H1 (cell line): ENCODE measurements around the gene TSEN54. TPM values are rescaled to one million over a fixed set of nuclear protein-coding genes. Genes with fewer than 3 reads are reported as not detected.

Source experiments
- CTCF ChIA-PET: fragments of 300-600 bp; sonication (Branson Sonifier 250); formaldehyde crosslinking; loops from one replicate; lab custom pipeline; 2021; ENCODE audit not compliant: partially characterized antibody; lab: Charles Lee
- POLR2A ChIA-PET: fragments of 300-600 bp; sonication (Branson Sonifier 250); formaldehyde crosslinking; loops from one replicate; lab custom pipeline; 2021; ENCODE audit warnings: inconsistent platforms; ENCODE audit not compliant: partially characterized antibody; lab: Charles Lee
- DNase-seq, 2 experiments: peaks; one replicate each; pipeline versions ENCODE4 v3.0.0 to v3.0.0-alpha.2; 2010 to 2022; ENCODE audit warnings: low spot score in 2 of 2, low read depth in 1 of 2, mixed read lengths in 1 of 2
- FAIRE-seq: peaks from 2 replicates; lab custom pipeline; 2011; peaks lifted over from hg19 to GRCh38; lab: Jason Lieb, UNC
- H2AFZ ChIP-seq: 2 replicates; pipeline ENCODE4 v1.8.1; 2012; ENCODE audit warnings: low read length, inconsistent platforms
- H2AK5ac ChIP-seq: 2 replicates; pipeline ENCODE4 v1.6.1; 2013; ENCODE audit warnings: low read depth, low read length
- H2BK120ac ChIP-seq: replicated peaks from 2 replicates; pipeline ENCODE3; 2013; ENCODE audit warnings: low read depth, low read length, inconsistent platforms
- H2BK12ac ChIP-seq: 2 replicates; pipeline ENCODE4 v1.6.1; 2013; ENCODE audit warnings: low read depth, low read length
- H2BK15ac ChIP-seq: 2 replicates; pipeline ENCODE4 v1.6.1; 2013; ENCODE audit warnings: low read length
- H2BK20ac ChIP-seq: 2 replicates; pipeline ENCODE4 v1.6.1; 2013; ENCODE audit warnings: low read length
- H2BK5ac ChIP-seq: 2 replicates; pipeline ENCODE4 v1.6.1; 2013; ENCODE audit warnings: low read depth, low read length
- H3K14ac ChIP-seq: 2 replicates; pipeline ENCODE4 v1.6.1; 2013; ENCODE audit warnings: inconsistent platforms; ENCODE audit not compliant: insufficient read length
- H3K18ac ChIP-seq: 2 replicates; pipeline ENCODE4 v1.6.1; 2013; ENCODE audit warnings: low read length; ENCODE audit errors: extremely low read depth
- H3K23ac ChIP-seq: 2 replicates; pipeline ENCODE4 v1.6.1; 2013; ENCODE audit warnings: inconsistent platforms; ENCODE audit not compliant: insufficient read length
- H3K23me2 ChIP-seq: 2 replicates; pipeline ENCODE4 v1.6.1; 2013; ENCODE audit warnings: low read depth, low read length
- H3K27ac ChIP-seq: 2 replicates; pipeline ENCODE4 v1.6.1; 2011; ENCODE audit warnings: low read depth, low read length, inconsistent platforms
- H3K27me3 ChIP-seq, 4 experiments: replicated peaks in 1 of 4; 1 replicate in 1 of 4; 2 replicates in 3 of 4; pipeline versions ENCODE4 v1.6.1 to v1.8.1; 2011 to 2013; ENCODE audit warnings: low read length in 3 of 4, mild to moderate bottlenecking in 3 of 4, inconsistent platforms in 2 of 4, mixed read lengths in 2 of 4, moderate library complexity in 1 of 4; ENCODE audit not compliant: control insufficient read depth in 3 of 4, insufficient read depth in 3 of 4; ENCODE audit errors: extremely low read depth in 1 of 4
- H3K36me3 ChIP-seq, 4 experiments: 2 replicates each; pipeline versions ENCODE4 v1.6.1 to v1.8.1; 2011 to 2013; ENCODE audit warnings: mild to moderate bottlenecking in 4 of 4, low read length in 3 of 4, moderate library complexity in 2 of 4, control low read depth in 1 of 4, inconsistent platforms in 1 of 4; ENCODE audit not compliant: insufficient read depth in 4 of 4, control insufficient read depth in 2 of 4
- H3K4ac ChIP-seq: replicated peaks from 2 replicates; pipeline ENCODE3; 2013; ENCODE audit warnings: low read length, low read depth, mixed read lengths, inconsistent platforms; ENCODE audit not compliant: insufficient read length
- H3K4me1 ChIP-seq, 4 experiments: replicated peaks in 1 of 4; 1 replicate in 1 of 4; 2 replicates in 3 of 4; pipeline versions ENCODE4 v1.6.1 to v1.8.1; 2011 to 2013; ENCODE audit warnings: low read length in 3 of 4, inconsistent platforms in 2 of 4, mixed read lengths in 1 of 4; ENCODE audit not compliant: insufficient read depth in 4 of 4, control insufficient read depth in 3 of 4
- H3K4me2 ChIP-seq, 2 experiments: 2 replicates each; pipeline versions ENCODE4 v1.6.1 to v1.8.1; 2011 to 2013; ENCODE audit warnings: low read depth in 2 of 2, low read length in 2 of 2, control low read depth in 1 of 2, inconsistent platforms in 1 of 2, mild to moderate bottlenecking in 1 of 2; ENCODE audit not compliant: insufficient read depth in 1 of 2
- H3K4me3 ChIP-seq, 4 experiments: fragments of 200-600, 300-600 bp in 1 of 4; sonication (generic), shearing (Covaris generic), sonication (Bioruptor Twin) in 1 of 4; 2 replicates each; pipeline versions ENCODE4 v1.5.1 to v1.8.1; 2011 to 2016; ENCODE audit warnings: low read length in 4 of 4, low read depth in 3 of 4, control low read depth in 2 of 4, inconsistent platforms in 2 of 4, mild to moderate bottlenecking in 2 of 4, mixed read lengths in 1 of 4, moderate library complexity in 1 of 4; ENCODE audit not compliant: insufficient read depth in 2 of 4; ENCODE audit errors: extremely low read depth in 1 of 4
- H3K56ac ChIP-seq: replicated peaks from 2 replicates; pipeline ENCODE3; 2013; ENCODE audit warnings: low read depth, mild to moderate bottlenecking, mixed read lengths, low read length, inconsistent platforms; ENCODE audit not compliant: insufficient read length
- H3K79me1 ChIP-seq: 2 replicates; pipeline ENCODE4 v1.6.1; 2013; ENCODE audit warnings: low read depth, low read length, control low read depth
- H3K79me2 ChIP-seq, 2 experiments: 2 replicates each; pipeline versions ENCODE4 v1.6.1 to v1.8.1; 2012 to 2013; ENCODE audit warnings: low read length in 2 of 2, mild to moderate bottlenecking in 2 of 2, inconsistent platforms in 1 of 2; ENCODE audit not compliant: insufficient read depth in 2 of 2, control insufficient read depth in 1 of 2
- H3K9ac ChIP-seq, 4 experiments: replicated peaks in 1 of 4; 1 replicate in 1 of 4; 2 replicates in 3 of 4; pipeline versions ENCODE4 v1.6.1 to v1.8.1; 2011 to 2013; ENCODE audit warnings: low read depth in 3 of 4, low read length in 3 of 4, control low read depth in 2 of 4, mild to moderate bottlenecking in 2 of 4, moderate library complexity in 2 of 4, inconsistent platforms in 1 of 4; ENCODE audit errors: extremely low read depth in 1 of 4
- H3K9me3 ChIP-seq, 2 experiments: 2 replicates each; pipeline versions ENCODE4 v1.6.1 to v1.8.1; 2012 to 2013; ENCODE audit warnings: mild to moderate bottlenecking in 2 of 2, moderate library complexity in 2 of 2, control low read depth in 1 of 2, inconsistent platforms in 1 of 2, low read depth in 1 of 2, low read length in 1 of 2, mixed read lengths in 1 of 2; ENCODE audit not compliant: insufficient read depth in 2 of 2
- H4K20me1 ChIP-seq, 2 experiments: replicated peaks in 1 of 2; 2 replicates each; pipeline versions ENCODE3 to v1.8.1; 2011 to 2013; ENCODE audit warnings: inconsistent platforms in 2 of 2, low read length in 2 of 2, mild to moderate bottlenecking in 1 of 2; ENCODE audit not compliant: insufficient read depth in 2 of 2, control insufficient read depth in 1 of 2
- H4K5ac ChIP-seq: 2 replicates; pipeline ENCODE4 v1.6.1; 2013; ENCODE audit warnings: low read length, low read depth, mixed read lengths, inconsistent platforms; ENCODE audit not compliant: insufficient read length
- H4K8ac ChIP-seq: 2 replicates; pipeline ENCODE4 v1.8.0; 2013; ENCODE audit warnings: mild to moderate bottlenecking, moderate library complexity, low read length, inconsistent platforms; ENCODE audit not compliant: insufficient read depth; ENCODE audit errors: extremely low read depth
- H4K91ac ChIP-seq: replicated peaks from 2 replicates; pipeline ENCODE3; 2013; ENCODE audit warnings: low read length, mixed read lengths, inconsistent platforms; ENCODE audit not compliant: insufficient read length
- ASH2L ChIP-seq: fragments of 200-600, 300-600 bp; sonication (generic); IDR thresholded peaks from one replicate; pipeline ENCODE4 v1.7.1; 2017; ENCODE audit warnings: low read length
- BACH1 ChIP-seq: IDR thresholded peaks from 2 replicates; pipeline ENCODE4 v1.6.1; 2012; ENCODE audit warnings: low read length, improper control_type of control experiment
- EP300 ChIP-seq, 2 experiments: IDR thresholded peaks; 1 replicate in 1 of 2; 2 replicates in 1 of 2; pipeline ENCODE4 v1.6.1; 2011 to 2012; ENCODE audit warnings: low read depth in 2 of 2, low read length in 2 of 2, mild to moderate bottlenecking in 2 of 2, borderline replicate concordance in 1 of 2, inconsistent platforms in 1 of 2, moderate library complexity in 1 of 2
- NRF1 ChIP-seq: IDR thresholded peaks from 2 replicates; pipeline ENCODE4 v1.6.1; 2011; ENCODE audit warnings: mild to moderate bottlenecking, low read depth, low read length, improper control_type of control experiment
- SAP30 ChIP-seq: fragments of 300-600 bp; sonication (generic); IDR thresholded peaks from 2 replicates; pipeline ENCODE4 v1.7.1; 2012; ENCODE audit warnings: low read length, moderate library complexity, mild to moderate bottlenecking, inconsistent platforms; ENCODE audit not compliant: insufficient read depth, insufficient replicate concordance
- SIN3A ChIP-seq, 2 experiments: IDR thresholded peaks in 1 of 2; conservative IDR thresholded peaks in 1 of 2; 2 replicates each; pipeline ENCODE4 v1.6.1; 2011 to 2012; ENCODE audit warnings: low read length in 2 of 2, improper control_type of control experiment in 1 of 2, low read depth in 1 of 2, mild to moderate bottlenecking in 1 of 2
- WGBS, 2 experiments: shearing (Covaris generic) in 1 of 2; methylation state at CpG; one replicate each; pipeline versions ENCODE4 v1.1.6 to v1.1.7; 2013 to 2015; ENCODE audit warnings: low lambda C conversion rate in 2 of 2, mixed read lengths in 2 of 2, inconsistent platforms in 1 of 2, low coverage in 1 of 2, missing lambda C conversion rate in 1 of 2; ENCODE audit not compliant: insufficient replicate concordance in 2 of 2, insufficient coverage in 1 of 2, insufficient read length in 1 of 2; ENCODE audit errors: extremely low coverage in 1 of 2, missing lambda C conversion rate in 1 of 2; 5-methylcytosine and 5-hydroxymethylcytosine counted together
- polyA plus RNA-seq, 7 experiments: library from polyadenylated mRNA; depleted of rRNA in 3 of 7; stranded (reverse) in 5 of 7; unstranded in 2 of 7; fragments of >200 nt in 5 of 7; fragments of 200-250 nt in 2 of 7; gene quantifications; 1 replicate in 5 of 7; 2 replicates in 1 of 7; 4 replicates in 1 of 7; pipeline versions ENCODE4 v1.2.1 to v1.2.3, GENCODE V29; 2011 to 2013; ENCODE audit warnings: missing spikeins in 2 of 7, mixed read lengths in 2 of 7
- total RNA-seq: library from RNA; stranded (reverse); fragmentation: NEBNext Ultra II Directional; extraction: Animal tissue kit (Norgen Biotek cat#: 25700); gene quantifications from 2 replicates; pipeline ENCODE4 v1.2.1, GENCODE V29; 2021
- TF ChIP-seq, protein P1 (sequence below): IDR thresholded peaks from 2 replicates; pipeline ENCODE4 v1.6.1; 2012; ENCODE audit warnings: inconsistent platforms
- TF ChIP-seq, protein P2 (sequence below): IDR thresholded peaks from 2 replicates; pipeline ENCODE4 v1.6.1; 2012; ENCODE audit warnings: inconsistent platforms

The TSEN54 gene
- total and polyA plus RNA-seq, 2 of the 8 experiments (the other 6 are each of a cell fraction or from before 2014, with no cell fraction given) = 43.6 to 60.3 TPM

- peaks cover 0 to 14% (median 8%) of the 10 kb centered on the region in 4 experiments; a peak in 6 of 7 replicates for H3K4me1 ChIP-seq
- H2BK5ac ChIP-seq = peak within 1 kb of the TSS; percentile 82; the same call in 1 of the 2 replicates
- FAIRE-seq (no peak), DNase-seq (peak; percentile 77 to 99)
- H3K14ac ChIP-seq = no peak within 1 kb of the TSS
- H2BK120ac ChIP-seq = no peak within 1 kb of the TSS
- peak within 1 kb of the TSS; percentile 54 for H4K91ac ChIP-seq
- peaks cover 0 to 16% of the 10 kb centered on the region in 2 experiments; a peak in 1 of 4 replicates for H3K79me2 ChIP-seq
- H3K9me3 ChIP-seq = no peaks in the 10 kb centered on the region
- POLR2A ChIA-PET = interaction anchor here (0.7 to 2.5 kb wide), 8 partner anchors 10 to 74 kb away, joined by 3 to 23 read pairs (median 5); partner anchors contain the start of gene LLGL2
- peak within 1 kb of the TSS; percentile 97 for H4K5ac ChIP-seq
- peak within 1 kb of the TSS; percentile 45 to 77 (median 70) for H3K9ac ChIP-seq
- peaks cover 2 to 32% of the 10 kb centered on the region in 2 experiments for H4K20me1 ChIP-seq
- H2BK15ac ChIP-seq = no peak within 1 kb of the TSS
- peaks cover 0 to 12% (median 4%) of the 10 kb centered on the region in 4 experiments; a peak in 3 of 8 replicates for H3K36me3 ChIP-seq
- peak within 1 kb of the TSS; percentile 79 to 92 (median 82) for H3K4me3 ChIP-seq
- H3K27me3 ChIP-seq = no peaks in the 10 kb centered on the region
- H2BK12ac ChIP-seq = peak within 1 kb of the TSS; percentile 68; the same call in 1 of the 2 replicates
- peak within 1 kb of the TSS; percentile 22; the same call in 1 of the 2 replicates for H4K8ac ChIP-seq
- H3K18ac ChIP-seq = peak within 1 kb of the TSS; percentile 97; the same call in 1 of the 2 replicates
- 1% methylated on average over 36 of the region's 78 CpGs; no CpG with 5 or more reads in 1 of the 2 experiments for WGBS, 2 experiments
- no peak within 1 kb of the TSS for H2AK5ac ChIP-seq
- H2BK20ac ChIP-seq = no peak within 1 kb of the TSS
- H3K23ac ChIP-seq = no peak within 1 kb of the TSS
- H3K79me1 ChIP-seq = peaks cover 3% of the 10 kb centered on the region
- H3K56ac ChIP-seq = peak within 1 kb of the TSS; percentile 42
- H2AFZ ChIP-seq = peak within 1 kb of the TSS; percentile 66; the same call in 1 of the 2 replicates
- CTCF ChIA-PET = interaction anchor here (0.8 to 3.3 kb wide), 14 partner anchors 9 to 226 kb away, joined by 3 to 18 read pairs (median 6); partner anchors contain the start of genes LLGL2, SLC25A19 and SMIM5
- peak within 1 kb of the TSS; percentile 59 for H3K27ac ChIP-seq
- H3K4me2 ChIP-seq = peak within 1 kb of the TSS; percentile 86 to 99
- peaks cover 18% of the 10 kb centered on the region for H3K23me2 ChIP-seq
- peak within 1 kb of the TSS; percentile 78 for H3K4ac ChIP-seq
- TF ChIP-seq, protein P1, sequence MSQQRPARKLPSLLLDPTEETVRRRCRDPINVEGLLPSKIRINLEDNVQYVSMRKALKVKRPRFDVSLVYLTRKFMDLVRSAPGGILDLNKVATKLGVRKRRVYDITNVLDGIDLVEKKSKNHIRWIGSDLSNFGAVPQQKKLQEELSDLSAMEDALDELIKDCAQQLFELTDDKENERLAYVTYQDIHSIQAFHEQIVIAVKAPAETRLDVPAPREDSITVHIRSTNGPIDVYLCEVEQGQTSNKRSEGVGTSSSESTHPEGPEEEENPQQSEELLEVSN = peak; percentile 49
- TF ChIP-seq, protein P2, sequence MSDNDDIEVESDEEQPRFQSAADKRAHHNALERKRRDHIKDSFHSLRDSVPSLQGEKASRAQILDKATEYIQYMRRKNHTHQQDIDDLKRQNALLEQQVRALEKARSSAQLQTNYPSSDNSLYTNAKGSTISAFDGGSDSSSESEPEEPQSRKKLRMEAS = peak; percentile 85
- TF ChIP-seq NRF1 (0 out of 2 replicates have a peak, but pooled peaks have one; percentile 19), EP300 (IDR thresholded peaks at IDR 0.05; ENCODE audit: borderline replicate concordance in 1 of 2, low read depth in 2 of 2, low read length in 2 of 2) (0 out of 3 replicates have a peak, but pooled peaks of 1 of the 2 experiments have one; percentile 21), SAP30 (peak; percentile 97), BACH1 (peak; percentile 50; the same call in 1 of the 2 replicates), ASH2L (peak; percentile 58), SIN3A (conservative IDR thresholded peaks at IDR 0.05 in 1 of 2, IDR thresholded peaks at IDR 0.05 in 1 of 2; ENCODE audit: low read depth in 1 of 2, low read length in 2 of 2) (peak; percentile 97 to 99)
These were observed 653 bp upstream of the TSEN54 start, which contains the start of gene CASKIN2 for GRCh38 chr17:75515496-75516254. CASKIN2 (minus strand) TSS chr17:75515537; CDS start chr17:75513804, 1,733 bp downstream.
